GM23248 (cell line): Measurements from ENCODE around the gene PRKCB.

Experiments used
- EZH2 ChIP-seq: fragments of 200-600 bp; sonication (generic); IDR thresholded peaks from 2 replicates; pipeline ENCODE4 v1.6.1; 2018; ENCODE audit warnings: antibody characterized with exemption, mild to moderate bottlenecking; ENCODE audit not compliant: insufficient read depth, poor library complexity, severe bottlenecking
- EZH2phosphoT487 ChIP-seq: fragments of 200-600 bp; sonication (generic); IDR thresholded peaks from 2 replicates; pipeline ENCODE4 v1.6.1; 2018; ENCODE audit warnings: antibody characterized with exemption, moderate library complexity, mild to moderate bottlenecking, low read depth; ENCODE audit not compliant: insufficient read depth

GRCh38 chr16:23868136-23868535 lies 32.4 kb downstream of the PRKCB start:
- no peak for TF ChIP-seq EZH2
- no peak for TF ChIP-seq EZH2phosphoT487
